Muscle of leg (tissue), 11 donors: ENCODE data around the gene DBNL. TPM values are rescaled to one million over a fixed set of nuclear protein-coding genes. Genes with fewer than 3 reads are reported as not detected.

Experiments
- DNase-seq: peaks from one replicate; pipeline ENCODE4 v3.0.0; 2013
- H3K27ac ChIP-seq: one replicate; pipeline ENCODE4 v1.5.1; 2013; ENCODE audit warnings: mild to moderate bottlenecking, low read length, control low read depth
- H3K27me3 ChIP-seq: one replicate; pipeline ENCODE4 v1.6.1; 2013; ENCODE audit warnings: low read length; ENCODE audit not compliant: control insufficient read depth, insufficient read depth
- H3K36me3 ChIP-seq: one replicate; pipeline ENCODE4 v1.6.1; 2013; ENCODE audit warnings: low read length; ENCODE audit not compliant: control insufficient read depth, insufficient read depth
- H3K4me1 ChIP-seq: one replicate; pipeline ENCODE4 v1.6.1; 2013; ENCODE audit warnings: low read length; ENCODE audit not compliant: control insufficient read depth, insufficient read depth
- H3K4me3 ChIP-seq: one replicate; pipeline ENCODE4 v1.5.1; 2013; ENCODE audit warnings: low read length, control low read depth
- H3K9me3 ChIP-seq: replicated peaks from 2 replicates; pipeline ENCODE4 v1.6.1; 2013; ENCODE audit warnings: low read depth, low read length; ENCODE audit not compliant: control insufficient read depth
- WGBS: methylation state at CpG from one replicate; pipeline ENCODE4 v1.1.5; 2013; ENCODE audit warnings: missing lambda C conversion rate; ENCODE audit not compliant: insufficient coverage; 5-methylcytosine and 5-hydroxymethylcytosine counted together
- polyA plus RNA-seq, 8 donors: library from polyadenylated mRNA; unstranded; fragments of 120-200 nt; gene quantifications; one replicate each; pipeline versions ENCODE4 v1.2.1 to v1.2.3, GENCODE V29; 2013; ENCODE audit warnings: inconsistent platforms in 1 of 8, low replicate concordance in 1 of 8; ENCODE audit not compliant: insufficient read length in 8 of 8, insufficient read depth in 1 of 8
- total RNA-seq: library from RNA; stranded (reverse); fragments of 120-200 nt; gene quantifications from one replicate; pipeline ENCODE4 v1.2.4, GENCODE V29; 2013

Gene DBNL
- total and polyA plus RNA-seq, 9 donors, result 41.8 to 58.8 (median 47.6) TPM

- H3K4me1 ChIP-seq, result peaks cover 34% of the 10 kb centered on the region
- H3K27ac ChIP-seq, result no peak overlapping the region
- WGBS, result 91% methylated on average over 7 of the region's 8 CpGs
Measured at GRCh38 chr7:44061645-44062179, 17.2 kb downstream of the DBNL start.

GRCh38 chr7:44062180-44062902, 17.8 kb downstream of the DBNL start:
- H3K27ac ChIP-seq, result no peak overlapping the region
- 84% methylated on average over 8 of the region's 11 CpGs for WGBS
- peaks cover 41% of the 10 kb centered on the region for H3K4me1 ChIP-seq
- peaks cover 26% of the 10 kb centered on the region for H3K27me3 ChIP-seq
- H3K4me3 ChIP-seq, result no peak overlapping the region
- no peak for DNase-seq
- peaks cover 56% of the 10 kb centered on the region for H3K36me3 ChIP-seq
- H3K9me3 ChIP-seq, result no peaks in the 10 kb centered on the region

More at GRCh38 chr7:44061645-44062179, 17.2 kb downstream of the DBNL start:
- no peak overlapping the region for H3K4me3 ChIP-seq
- H3K27me3 ChIP-seq, result peaks cover 25% of the 10 kb centered on the region
- no peak for DNase-seq
- H3K36me3 ChIP-seq, result peaks cover 62% of the 10 kb centered on the region
- H3K9me3 ChIP-seq, result no peaks in the 10 kb centered on the region

GRCh38 chr7:44062903-44063295, 18.4 kb downstream of the DBNL start:
- Histone ChIP-seq H3K27ac (no peak overlapping the region), H3K9me3 (no peaks in the 10 kb centered on the region), H3K36me3 (peaks cover 50% of the 10 kb centered on the region), H3K4me3 (no peak overlapping the region), H3K4me1 (peaks cover 46% of the 10 kb centered on the region), H3K27me3 (peaks cover 26% of the 10 kb centered on the region)
- DNase-seq, result no peak
- WGBS, result no CpG with 5 or more reads among the region's 3 CpGs

- Histone ChIP-seq H3K36me3 (peaks cover 44% of the 10 kb centered on the region), H3K4me1 (peaks cover 50% of the 10 kb centered on the region), H3K9me3 (no peaks in the 10 kb centered on the region), H3K27ac (peak overlapping the region; percentile 37), H3K27me3 (peaks cover 26% of the 10 kb centered on the region), H3K4me3 (peak overlapping the region; percentile 54)
- 40% methylated on average over 1 of the region's 10 CpGs for WGBS
- no peak for DNase-seq
Measured at GRCh38 chr7:44063547-44063893, 19.0 kb downstream of the DBNL start.

- no peak for DNase-seq
- Histone ChIP-seq H3K4me1 (peaks cover 50% of the 10 kb centered on the region), H3K27ac (peak overlapping the region; percentile 37), H3K9me3 (no peaks in the 10 kb centered on the region), H3K27me3 (peaks cover 26% of the 10 kb centered on the region), H3K4me3 (peak overlapping the region; percentile 54), H3K36me3 (peaks cover 39% of the 10 kb centered on the region)
- 17% methylated on average over 11 of the region's 16 CpGs for WGBS
Measured at GRCh38 chr7:44063894-44064651, 19.6 kb downstream of the DBNL start.

- no peak for DNase-seq
- Histone ChIP-seq H3K27me3 (peaks cover 26% of the 10 kb centered on the region), H3K9me3 (no peaks in the 10 kb centered on the region), H3K4me3 (peak overlapping the region; percentile 54), H3K27ac (peak overlapping the region; percentile 77), H3K4me1 (peaks cover 50% of the 10 kb centered on the region), H3K36me3 (peaks cover 30% of the 10 kb centered on the region)
- WGBS, result 11% methylated on average over 28 of the region's 33 CpGs
Measured at GRCh38 chr7:44064791-44065430, 20.4 kb downstream of the DBNL start.

GRCh38 chr7:44065431-44066110, 21.1 kb downstream of the DBNL start, which contains the start of gene PGAM2:
PGAM2 (minus strand) TSS chr7:44065567; CDS start chr7:44065529, 38 bp downstream.
- Histone ChIP-seq H3K9me3 (no peaks in the 10 kb centered on the region), H3K36me3 (peaks cover 24% of the 10 kb centered on the region), H3K27me3 (peaks cover 26% of the 10 kb centered on the region), H3K4me1 (peaks cover 50% of the 10 kb centered on the region), H3K27ac (peak within 1 kb of the TSS; percentile 77), H3K4me3 (peak within 1 kb of the TSS; percentile 54)
- 14% methylated on average over 12 of the region's 14 CpGs for WGBS
- DNase-seq, result peak; percentile 84

- no peak for DNase-seq
- WGBS, result 31% methylated on average over 2 of the region's 6 CpGs
- Histone ChIP-seq H3K9me3 (no peaks in the 10 kb centered on the region), H3K4me3 (no peak overlapping the region), H3K36me3 (peaks cover 19% of the 10 kb centered on the region), H3K27ac (peak overlapping the region; percentile 60), H3K27me3 (peaks cover 26% of the 10 kb centered on the region), H3K4me1 (peaks cover 50% of the 10 kb centered on the region)
Measured at GRCh38 chr7:44066111-44066460, 21.6 kb downstream of the DBNL start.

GRCh38 chr7:44066494-44067063, 22.1 kb downstream of the DBNL start:
- H3K4me1 ChIP-seq, result peaks cover 50% of the 10 kb centered on the region
- peaks cover 26% of the 10 kb centered on the region for H3K27me3 ChIP-seq
- H3K36me3 ChIP-seq, result peaks cover 14% of the 10 kb centered on the region
- no peak overlapping the region for H3K4me3 ChIP-seq
- H3K9me3 ChIP-seq, result no peaks in the 10 kb centered on the region
- no peak for DNase-seq
- H3K27ac ChIP-seq, result peak overlapping the region; percentile 60
- 73% methylated on average over 7 of the region's 7 CpGs for WGBS
